ENCODE results near the gene LUC7L2.
"Not testable (repeated sequence)": the region's sequence is repeated elsewhere in the genome, so short reads cannot be mapped to it uniquely, and the experiment has no call there.

The LUC7L2 gene

DNA sequence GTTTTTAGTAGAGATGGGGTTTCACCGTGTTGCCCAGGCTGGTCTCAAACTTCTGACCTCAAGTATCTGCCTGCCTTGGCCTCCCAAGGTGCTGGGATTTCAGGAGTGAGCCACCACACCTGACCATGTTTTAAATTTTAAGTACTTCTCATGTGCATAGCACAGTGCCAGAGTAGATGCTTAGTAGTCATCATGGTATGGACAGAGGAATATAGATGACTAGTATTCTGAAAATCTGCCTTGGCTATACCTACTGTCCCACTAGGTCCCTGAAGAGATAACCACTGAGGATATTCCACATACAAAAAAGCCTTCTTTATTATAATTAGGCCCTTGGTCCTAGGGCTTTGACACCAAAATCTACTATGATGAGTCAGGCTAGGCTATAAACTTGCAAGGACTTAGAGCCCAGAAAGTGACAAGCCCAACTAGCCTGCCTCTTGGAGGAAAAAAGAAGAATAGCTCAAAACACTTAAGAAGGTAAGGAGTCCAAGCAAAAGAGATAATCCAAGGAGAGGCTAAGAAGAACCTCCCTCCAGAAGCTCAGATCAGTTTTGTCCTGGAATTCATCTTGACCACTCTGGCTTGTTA lies 34.0 kb downstream of the LUC7L2 start:
- in situ Hi-C loops (cut with MboI; ENCODE audit: low sequenced_read_pairs): no loop called here

DNA sequence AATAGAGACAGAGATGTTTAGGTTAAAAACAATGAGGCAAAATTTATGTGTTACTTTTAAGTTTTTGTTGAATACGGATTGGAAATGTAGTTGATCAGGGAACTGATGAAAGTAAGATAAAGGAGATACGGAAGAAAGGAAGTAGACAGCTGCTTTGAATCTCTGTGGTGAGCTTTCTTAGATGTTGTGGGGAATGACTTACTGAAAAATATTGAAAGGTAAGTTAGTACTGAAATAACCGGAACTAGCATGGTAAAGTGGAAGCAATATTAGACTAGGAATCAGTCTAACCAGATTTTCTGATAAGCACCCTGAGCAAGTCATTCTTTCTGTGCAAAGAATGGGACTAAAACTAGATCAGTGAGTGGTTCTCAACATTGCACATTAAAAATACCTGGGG lies 34.8 kb downstream of the LUC7L2 start:
- in situ Hi-C loops (cut with MboI; ENCODE audit: low sequenced_read_pairs): no loop called here

DNA sequence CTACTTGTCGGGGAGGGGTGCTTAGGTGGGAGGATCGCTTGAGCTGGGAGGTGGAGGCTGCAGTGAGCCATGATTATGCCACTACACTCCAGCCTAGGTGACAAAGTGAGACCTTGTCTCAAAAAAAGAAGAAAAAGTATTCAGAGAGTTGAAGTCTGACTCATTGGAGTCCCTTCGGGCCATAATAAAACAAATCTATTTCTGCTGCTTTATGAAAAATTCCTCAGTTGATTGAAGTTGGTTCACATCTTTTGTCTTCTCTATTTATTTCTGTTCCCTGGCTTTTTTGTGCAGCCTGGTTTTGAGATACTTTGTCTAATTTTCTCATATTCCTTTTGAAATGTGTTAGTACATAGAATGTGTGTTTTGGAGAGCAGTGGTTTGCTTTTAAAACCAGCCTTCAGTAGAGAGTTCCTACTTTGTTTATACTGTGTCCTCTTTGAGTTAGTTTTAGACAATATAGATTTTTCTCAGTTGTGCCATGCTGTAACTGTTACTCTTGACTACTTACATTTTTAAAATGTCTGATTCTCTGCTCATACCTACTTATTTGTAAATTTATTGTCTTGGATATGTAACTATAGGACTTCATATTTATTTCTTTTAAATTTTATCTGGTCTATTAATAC lies 36.7 kb downstream of the LUC7L2 start:
- in situ Hi-C loops (cut with MboI; ENCODE audit: low sequenced_read_pairs): no loop called here

DNA sequence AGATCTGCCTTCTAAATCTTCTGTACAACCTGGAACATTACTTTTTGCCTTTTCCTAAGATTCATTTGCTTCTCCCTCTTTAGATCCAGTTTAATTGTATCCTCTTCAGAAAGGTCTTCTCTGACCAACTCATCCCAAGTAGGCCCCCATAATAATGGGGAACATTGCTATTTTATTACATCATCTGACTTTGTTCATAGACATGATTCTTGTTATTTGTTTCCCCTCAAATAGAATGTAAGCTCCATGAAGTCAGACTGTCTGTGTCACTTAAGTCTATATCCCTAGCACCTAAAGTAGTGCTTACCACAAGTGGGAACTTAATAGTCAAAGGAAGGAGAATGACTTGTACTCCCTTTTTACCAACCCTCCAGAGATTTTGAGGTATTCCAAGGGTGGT lies 37.5 kb downstream of the LUC7L2 start:
- in situ Hi-C loops (cut with MboI; ENCODE audit: low sequenced_read_pairs): no loop called here

DNA sequence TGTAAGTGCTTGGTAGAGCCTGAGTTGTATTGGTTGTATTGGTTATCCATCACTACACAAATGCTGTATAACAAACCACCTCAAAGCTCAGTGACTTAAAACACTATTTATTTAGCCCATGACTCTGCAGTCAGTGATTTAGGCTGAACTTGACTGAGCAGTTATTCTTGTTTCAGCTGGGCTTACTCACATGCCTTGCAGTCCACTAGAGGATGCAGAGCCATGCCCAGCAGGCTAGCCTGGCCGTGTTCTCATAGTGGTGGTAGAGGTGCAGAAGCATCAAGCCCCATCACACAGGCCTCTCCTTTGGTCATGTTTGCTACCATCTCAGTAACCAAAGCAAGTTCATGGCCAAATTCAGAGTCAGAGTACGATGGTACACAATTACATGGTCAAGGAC lies 43.9 kb downstream of the LUC7L2 start:
- in situ Hi-C loops (cut with MboI; ENCODE audit: low sequenced_read_pairs): no loop called here

DNA sequence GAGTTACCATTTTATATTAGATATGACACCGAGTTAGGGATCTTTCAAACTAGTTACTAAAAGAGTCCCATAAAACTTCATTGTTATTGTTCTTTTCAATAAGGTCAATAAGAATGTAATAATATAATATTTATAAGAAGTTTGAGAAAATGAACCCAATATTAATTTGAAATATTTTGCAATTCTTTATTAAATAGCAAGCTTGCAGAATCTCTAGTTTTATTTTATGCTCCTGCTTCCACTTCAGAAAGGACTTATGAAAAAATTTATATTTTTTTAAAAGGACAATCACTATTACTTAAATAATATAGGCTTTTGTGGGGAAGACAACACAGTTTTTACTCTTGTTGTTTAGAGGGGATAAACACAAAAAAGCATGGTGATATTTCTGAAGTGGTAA lies 47.9 kb downstream of the LUC7L2 start:
- in situ Hi-C loops (cut with MboI; ENCODE audit: low sequenced_read_pairs): no loop called here

DNA sequence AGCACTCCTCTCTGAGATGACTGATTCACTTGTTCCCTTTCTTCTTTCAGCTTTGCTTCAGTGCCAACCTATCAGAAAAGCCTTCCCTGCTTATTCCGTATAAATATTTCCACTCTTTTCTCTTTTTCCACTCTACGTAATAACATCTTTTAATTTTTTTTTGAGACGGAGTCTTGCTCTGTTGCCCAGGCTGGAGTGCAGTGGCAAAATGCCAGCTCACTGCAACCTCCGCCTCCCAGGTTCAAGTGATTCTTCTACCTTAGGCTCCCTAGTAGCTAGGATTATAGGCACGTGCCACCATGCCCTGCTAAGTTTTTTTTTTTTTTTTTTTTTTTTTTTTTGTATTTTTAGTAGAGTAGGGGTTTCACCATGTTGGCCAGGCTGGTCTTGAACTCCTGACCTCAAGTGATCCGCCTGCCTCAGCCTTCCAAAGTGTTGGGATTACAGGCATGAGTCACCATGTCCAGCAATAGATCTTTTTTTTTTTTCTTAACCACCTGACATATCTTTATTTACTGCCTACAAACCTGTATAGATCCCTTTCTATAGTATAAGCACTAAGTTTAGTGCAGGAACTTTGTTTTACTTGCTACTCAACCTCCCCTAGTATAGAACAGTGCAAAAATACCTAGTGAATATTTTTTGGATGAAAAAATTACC lies 55.2 kb downstream of the LUC7L2 start:
- in situ Hi-C loops (cut with MboI; ENCODE audit: low sequenced_read_pairs): not testable (repeated sequence)

DNA sequence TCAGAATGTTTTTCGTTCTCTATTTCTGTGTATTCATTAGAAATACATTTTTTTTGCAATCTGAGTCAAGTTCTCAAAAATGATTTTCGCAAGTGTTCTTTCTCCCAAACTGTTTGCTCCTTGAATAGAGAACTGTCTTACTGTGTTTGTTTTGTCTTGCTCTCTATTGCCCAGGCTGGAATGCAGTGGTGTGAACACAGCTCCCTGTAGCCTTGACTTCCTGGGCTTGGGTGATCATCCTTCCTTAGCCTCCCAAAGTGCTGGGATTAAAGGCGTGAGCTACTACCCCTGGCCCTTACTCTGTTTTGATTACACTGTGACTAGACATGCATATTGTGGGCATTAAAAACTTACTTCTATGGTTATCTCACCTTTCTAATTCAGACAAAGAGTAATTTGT lies 56.7 kb downstream of the LUC7L2 start:
- in situ Hi-C loops (cut with MboI; ENCODE audit: low sequenced_read_pairs): no loop called here

DNA sequence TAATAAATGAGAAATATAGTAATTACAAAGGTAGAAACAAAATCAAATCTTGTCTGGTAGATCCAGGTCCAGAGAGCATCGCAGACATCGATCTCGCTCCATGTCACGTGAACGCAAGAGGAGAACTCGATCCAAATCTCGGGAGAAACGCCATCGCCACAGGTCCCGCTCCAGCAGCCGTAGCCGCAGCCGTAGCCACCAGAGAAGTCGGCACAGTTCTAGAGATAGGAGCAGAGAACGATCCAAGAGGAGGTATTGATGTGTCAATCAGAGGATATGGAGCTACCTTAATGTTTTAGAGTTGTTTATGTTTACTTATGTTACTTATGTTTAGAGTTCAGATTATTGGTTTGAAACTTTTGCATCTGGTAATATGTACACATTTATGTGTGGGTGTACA lies 57.8 kb downstream of the LUC7L2 start:
- in situ Hi-C loops (cut with MboI; ENCODE audit: low sequenced_read_pairs): no loop called here

DNA sequence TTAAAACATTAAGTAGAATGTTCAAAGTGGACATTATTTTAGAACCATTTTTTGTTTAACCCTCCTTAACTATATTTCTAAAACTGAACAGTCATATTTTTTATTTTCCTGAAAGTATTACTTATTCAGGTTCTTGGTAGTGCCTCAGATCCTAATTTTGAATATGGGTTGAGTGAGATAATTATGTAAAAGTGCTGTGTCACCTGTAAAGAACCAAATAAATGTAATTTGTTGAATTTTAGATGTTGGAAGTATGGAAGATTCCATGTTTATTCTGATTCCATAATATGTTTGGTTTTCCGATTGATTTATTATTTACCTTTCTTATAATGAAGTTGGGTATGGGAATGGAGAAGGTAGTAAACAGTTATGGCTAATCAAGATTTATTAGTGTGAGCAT lies 61.4 kb downstream of the LUC7L2 start:
- in situ Hi-C loops (cut with MboI; ENCODE audit: low sequenced_read_pairs): no loop called here

DNA sequence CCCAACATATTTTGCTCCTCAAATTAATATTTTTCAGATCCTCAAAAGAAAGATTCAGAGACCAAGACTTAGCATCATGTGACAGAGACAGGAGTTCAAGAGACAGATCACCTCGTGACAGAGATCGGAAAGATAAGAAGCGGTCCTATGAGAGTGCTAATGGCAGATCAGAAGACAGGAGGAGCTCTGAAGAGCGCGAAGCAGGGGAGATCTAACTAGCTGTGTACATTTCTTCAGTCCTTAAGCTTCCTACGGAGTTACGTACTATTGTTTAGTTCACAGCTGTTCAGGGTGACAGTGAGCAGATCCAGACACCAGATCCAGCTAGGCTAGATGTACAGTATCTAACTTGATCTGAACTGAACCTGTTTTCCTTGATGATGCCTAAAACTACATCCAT lies 62.4 kb downstream of the LUC7L2 start:
- in situ Hi-C loops (cut with MboI; ENCODE audit: low sequenced_read_pairs): no loop called here

DNA sequence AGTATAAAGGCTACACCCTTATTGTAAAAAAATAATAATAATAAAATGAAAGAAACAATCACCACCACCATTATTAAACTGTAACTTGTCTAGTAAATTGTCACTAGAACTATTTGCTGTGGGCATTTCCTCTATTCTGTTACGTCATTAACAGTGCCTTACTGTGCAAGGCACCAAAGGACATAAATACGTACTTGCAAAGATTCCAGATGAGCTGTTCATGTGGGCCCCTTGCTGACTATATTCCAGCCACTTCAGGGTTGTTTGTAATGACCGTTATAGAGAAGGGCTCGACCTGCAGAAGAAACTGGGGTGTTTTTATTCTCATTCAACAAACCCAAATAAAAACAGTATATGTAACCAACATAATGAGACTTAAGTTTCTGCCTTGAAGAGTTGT lies 63.4 kb downstream of the LUC7L2 start:
- in situ Hi-C loops (cut with MboI; ENCODE audit: low sequenced_read_pairs): no loop called here

DNA sequence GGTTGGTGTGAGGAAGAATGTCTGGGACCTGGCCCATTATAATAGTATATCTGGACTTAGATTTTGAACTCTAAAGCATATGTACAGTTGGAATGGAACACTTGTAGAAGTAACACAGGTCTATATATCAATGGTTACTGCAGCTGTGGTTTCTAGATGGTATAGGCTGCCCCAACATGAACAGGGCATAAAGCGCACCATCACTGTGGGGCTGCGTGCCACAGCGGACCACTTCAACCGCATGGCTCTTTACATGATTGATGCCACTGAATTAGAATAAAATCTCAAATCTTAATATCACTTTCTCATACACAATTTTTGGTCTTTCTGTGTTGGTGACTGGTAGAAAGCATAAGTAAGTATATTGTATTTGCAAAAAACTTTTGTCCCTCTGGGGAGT lies 64.3 kb downstream of the LUC7L2 start:
- in situ Hi-C loops (cut with MboI; ENCODE audit: low sequenced_read_pairs): no loop called here

DNA sequence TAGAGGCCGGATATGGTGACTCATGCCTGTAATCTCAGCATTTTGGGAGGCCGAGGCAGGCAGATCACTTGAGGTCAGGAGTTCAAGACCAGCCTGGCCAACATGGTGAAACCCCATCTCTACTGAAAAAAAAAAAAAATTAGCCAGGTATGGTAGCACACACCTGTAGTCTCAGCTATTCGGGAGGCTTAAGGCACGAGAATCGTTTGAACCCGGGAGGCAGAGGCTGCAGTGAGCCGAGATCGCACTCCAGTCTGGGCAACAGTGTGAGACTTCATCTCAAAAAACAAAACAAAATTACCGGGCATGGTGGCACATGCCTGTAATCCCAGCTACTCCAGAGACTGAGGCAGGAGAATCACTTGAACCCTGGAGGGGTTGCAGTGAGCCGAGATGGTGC lies 66.0 kb downstream of the LUC7L2 start:
- in situ Hi-C loops (cut with MboI; ENCODE audit: low sequenced_read_pairs): not testable (repeated sequence)

DNA sequence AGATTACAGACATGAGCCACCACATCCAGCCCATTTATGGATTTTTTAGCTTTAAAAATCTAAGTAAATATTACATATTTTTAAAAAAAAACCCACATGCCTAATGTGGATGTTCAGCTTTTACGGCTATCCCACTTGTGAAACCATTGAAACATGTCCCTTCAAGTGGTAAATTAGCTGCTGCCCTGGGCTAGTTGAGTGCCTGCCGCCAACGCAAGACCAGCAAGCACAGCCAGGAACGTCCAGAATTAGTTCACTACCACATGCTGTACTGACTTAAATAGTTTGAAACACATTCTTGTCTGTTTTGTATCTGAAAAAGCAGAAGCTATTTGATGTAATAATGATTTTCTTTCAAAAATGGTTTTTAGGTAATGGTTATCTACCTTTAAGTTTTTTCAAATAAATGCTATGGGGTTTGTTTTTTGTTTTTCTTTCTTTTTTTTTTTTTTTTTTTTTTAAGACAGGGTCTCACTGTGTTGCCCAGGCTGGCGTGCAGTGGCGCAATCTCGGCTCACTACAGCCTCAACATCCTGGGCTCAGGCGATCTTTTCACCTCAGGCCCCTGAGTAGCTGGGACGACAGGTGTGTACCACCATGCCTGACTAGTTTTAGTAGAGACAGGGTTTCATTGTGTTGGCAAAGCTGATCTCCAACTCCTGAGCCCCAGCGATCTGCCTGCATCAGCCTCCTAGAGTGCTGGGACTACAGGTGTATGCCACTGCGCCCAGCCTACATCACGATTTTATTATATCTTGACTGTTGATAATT lies 66.7 kb downstream of the LUC7L2 start:
- in situ Hi-C loops (cut with MboI; ENCODE audit: low sequenced_read_pairs): no loop called here

DNA sequence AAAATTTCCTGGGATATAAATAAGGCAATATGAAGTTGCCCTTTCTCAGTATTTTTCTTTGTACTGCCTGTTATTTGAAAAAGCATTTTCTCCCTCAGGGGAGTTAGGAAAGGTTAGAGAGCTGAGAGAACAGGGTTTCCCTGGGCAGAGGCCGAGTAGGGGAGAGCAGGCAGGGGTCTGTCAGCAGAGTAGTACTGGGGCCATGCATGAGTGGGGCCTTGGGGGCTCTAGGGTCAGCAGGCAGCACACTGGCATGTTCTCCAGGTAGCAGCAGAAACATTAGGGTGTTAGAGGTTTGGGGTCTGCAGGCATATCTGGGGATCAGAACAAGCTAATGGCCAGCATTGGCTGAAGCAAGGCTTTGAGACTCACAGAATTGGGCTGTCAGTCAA lies 67.3 kb downstream of the LUC7L2 start:
- in situ Hi-C loops (cut with MboI; ENCODE audit: low sequenced_read_pairs): no loop called here

DNA sequence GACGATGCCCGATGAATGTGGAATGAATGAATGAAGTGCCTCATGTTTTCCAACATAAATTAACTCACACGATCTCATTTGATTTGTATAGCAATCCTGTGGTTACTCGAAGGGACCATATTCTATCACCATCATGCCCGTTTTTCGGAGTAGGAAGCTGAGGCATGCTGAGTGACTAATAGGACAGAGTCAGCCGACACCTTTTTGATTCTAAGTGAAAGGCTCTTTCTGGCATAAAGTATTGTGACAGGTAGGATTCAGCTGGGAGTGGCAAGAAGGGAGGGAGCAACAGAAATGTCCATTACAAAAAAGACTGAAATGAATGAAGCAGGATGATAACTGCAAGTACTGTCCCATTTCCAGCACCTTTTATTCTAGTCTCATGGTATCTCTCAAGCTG lies 68.1 kb downstream of the LUC7L2 start:
- in situ Hi-C loops (cut with MboI; ENCODE audit: low sequenced_read_pairs): no loop called here

DNA sequence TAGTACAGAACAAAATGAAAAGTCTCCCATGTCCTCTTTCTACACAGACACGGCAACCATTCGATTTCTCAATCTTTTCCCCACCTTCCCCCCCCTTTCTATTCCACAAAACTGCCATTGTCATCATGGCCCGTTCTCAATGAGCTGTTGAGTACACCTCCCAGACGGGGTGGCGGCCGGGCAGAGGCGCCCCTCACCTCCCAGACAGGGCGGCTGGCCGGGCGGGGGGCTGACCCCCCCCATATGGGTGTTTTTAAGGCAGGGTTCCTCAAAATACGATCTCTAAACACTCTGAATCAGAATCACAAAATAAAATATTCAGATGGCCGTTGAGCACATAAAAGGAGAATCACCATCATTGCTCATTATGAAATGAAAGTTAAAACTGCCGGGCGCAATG lies 70.0 kb downstream of the LUC7L2 start:
- in situ Hi-C loops (cut with MboI; ENCODE audit: low sequenced_read_pairs): not testable (repeated sequence)

DNA sequence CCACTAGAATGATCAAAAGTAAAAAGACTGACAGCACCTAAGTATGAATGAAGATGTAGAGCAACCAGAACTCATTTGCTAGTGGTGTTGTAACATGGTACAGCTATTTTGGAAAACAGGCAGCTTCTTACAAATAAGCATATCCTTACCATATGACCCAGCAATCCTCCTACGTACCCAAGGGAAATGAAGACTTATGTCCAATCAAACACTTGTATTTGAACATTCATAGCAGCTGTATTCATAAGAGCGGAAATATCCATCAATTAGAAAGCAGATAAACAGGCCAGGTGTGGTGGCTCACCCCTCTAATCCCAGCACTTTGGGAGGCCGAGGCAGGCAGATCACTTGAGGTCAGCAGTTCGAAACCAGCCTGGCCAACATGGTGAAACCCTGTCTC lies 70.7 kb downstream of the LUC7L2 start:
- in situ Hi-C loops (cut with MboI; ENCODE audit: low sequenced_read_pairs): no loop called here

DNA sequence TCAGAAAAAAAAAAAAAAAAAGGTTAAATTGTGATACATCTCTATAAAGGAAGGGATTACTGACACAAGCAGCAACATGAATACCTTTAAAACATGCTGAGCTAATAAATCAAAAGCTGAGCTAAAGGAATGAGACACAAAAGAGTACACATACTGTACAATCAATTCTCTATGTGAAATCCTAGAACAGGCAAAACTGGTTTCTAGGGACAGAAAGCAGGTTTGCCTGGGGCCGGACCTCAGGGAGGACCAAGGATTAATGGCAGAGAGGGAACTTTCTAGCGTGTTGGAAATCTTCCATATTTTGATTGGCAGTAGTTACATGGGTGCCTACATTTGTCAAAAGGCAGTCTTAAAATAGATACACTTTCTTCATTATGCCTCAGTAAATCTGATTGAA lies 71.3 kb downstream of the LUC7L2 start:
- in situ Hi-C loops (cut with MboI; ENCODE audit: low sequenced_read_pairs): no loop called here

DNA sequence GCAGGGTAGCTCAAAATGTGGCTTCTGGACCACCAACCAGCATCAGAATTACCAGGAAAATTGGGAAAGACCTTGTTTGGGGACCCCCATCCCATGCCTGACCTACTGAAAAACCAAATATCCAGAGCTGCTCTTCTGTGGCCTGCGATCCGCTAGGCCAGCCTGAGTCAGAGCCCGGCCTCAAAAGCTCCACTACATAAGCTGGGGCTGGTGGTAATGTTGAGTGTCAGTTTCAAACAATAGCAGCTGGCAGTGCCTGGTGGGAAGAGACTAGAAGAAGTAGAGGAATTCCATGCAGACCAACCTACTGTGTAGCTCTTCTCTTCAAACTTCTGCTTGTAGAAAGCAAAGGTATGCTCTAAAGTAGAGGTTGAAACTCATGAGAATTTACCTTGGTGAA lies 71.8 kb downstream of the LUC7L2 start:
- in situ Hi-C loops (cut with MboI; ENCODE audit: low sequenced_read_pairs): no loop called here

DNA sequence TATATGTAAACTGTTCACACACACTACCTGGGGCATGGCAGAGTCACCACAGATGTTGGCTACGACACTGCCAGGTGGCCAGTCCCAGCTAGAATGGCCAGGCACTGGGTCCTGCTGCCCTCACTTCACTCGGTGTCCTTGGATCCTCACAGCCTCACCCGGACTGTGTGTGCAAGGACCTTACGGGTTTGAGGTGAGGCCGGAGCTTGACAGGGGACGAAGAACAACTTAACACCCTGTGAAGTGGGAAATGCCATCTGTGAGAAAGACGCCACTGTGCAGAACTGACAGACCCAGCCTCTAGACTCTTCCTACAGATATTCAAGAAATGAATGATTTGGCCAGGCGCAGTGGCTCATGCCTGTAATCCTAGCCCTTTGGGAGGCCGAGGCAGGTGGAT lies 77.1 kb downstream of the LUC7L2 start:
- in situ Hi-C loops (cut with MboI; ENCODE audit: low sequenced_read_pairs): no loop called here

Measured in hTERT RPE-1 (cell line).